Measurements from ENCODE around the gene SPINK2.

- TF ChIP-seq CTCF (IDR thresholded peaks at IDR 0.05) (no peak), EZH2 (IDR thresholded peaks at IDR 0.05) (no peak)
Observed at GRCh38 chr4:56861360-56861759, 39.9 kb upstream of the SPINK2 start.
